ENCODE measurements around the gene CALML5.

- TF ChIP-seq, protein P1, sequence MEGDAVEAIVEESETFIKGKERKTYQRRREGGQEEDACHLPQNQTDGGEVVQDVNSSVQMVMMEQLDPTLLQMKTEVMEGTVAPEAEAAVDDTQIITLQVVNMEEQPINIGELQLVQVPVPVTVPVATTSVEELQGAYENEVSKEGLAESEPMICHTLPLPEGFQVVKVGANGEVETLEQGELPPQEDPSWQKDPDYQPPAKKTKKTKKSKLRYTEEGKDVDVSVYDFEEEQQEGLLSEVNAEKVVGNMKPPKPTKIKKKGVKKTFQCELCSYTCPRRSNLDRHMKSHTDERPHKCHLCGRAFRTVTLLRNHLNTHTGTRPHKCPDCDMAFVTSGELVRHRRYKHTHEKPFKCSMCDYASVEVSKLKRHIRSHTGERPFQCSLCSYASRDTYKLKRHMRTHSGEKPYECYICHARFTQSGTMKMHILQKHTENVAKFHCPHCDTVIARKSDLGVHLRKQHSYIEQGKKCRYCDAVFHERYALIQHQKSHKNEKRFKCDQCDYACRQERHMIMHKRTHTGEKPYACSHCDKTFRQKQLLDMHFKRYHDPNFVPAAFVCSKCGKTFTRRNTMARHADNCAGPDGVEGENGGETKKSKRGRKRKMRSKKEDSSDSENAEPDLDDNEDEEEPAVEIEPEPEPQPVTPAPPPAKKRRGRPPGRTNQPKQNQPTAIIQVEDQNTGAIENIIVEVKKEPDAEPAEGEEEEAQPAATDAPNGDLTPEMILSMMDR (IDR thresholded peaks at IDR 0.05; ENCODE audit: poor library complexity, severe bottlenecking) = no peak
- TF ChIP-seq POLR2AphosphoS5 (IDR thresholded peaks at IDR 0.05) (no peak), TAF1 (IDR thresholded peaks at IDR 0.05; ENCODE audit: low read depth) (no peak), REST (IDR thresholded peaks at IDR 0.05; ENCODE audit: borderline replicate concordance) (no peak), EZH2 (IDR thresholded peaks at IDR 0.05; ENCODE audit: borderline replicate concordance, insufficient read depth, low read length, poor library complexity, severe bottlenecking) (no peak), RAD21 (conservative IDR thresholded peaks at IDR 0.05) (no peak)
Measured at GRCh38 chr10:5512881-5513612, 13.7 kb upstream of the CALML5 start.

All from neural cell (in vitro differentiated cells).